PFSK-1 (cell line): ENCODE data around the gene MARCHF3.

Source experiments
- FOXP2 ChIP-seq: optimal IDR thresholded peaks from 2 replicates; pipeline ENCODE3; 2011; ENCODE audit warnings: borderline replicate concordance, control low read depth, inconsistent platforms; ENCODE audit not compliant: insufficient read depth; ENCODE audit errors: extremely low read length, extremely low read depth
- POLR2AphosphoS5 ChIP-seq: IDR thresholded peaks from 2 replicates; pipeline ENCODE4 v1.6.1; 2012; ENCODE audit warnings: low read depth, mild to moderate bottlenecking, control low read depth, low read length, moderate library complexity
- SIN3A ChIP-seq: IDR thresholded peaks from 2 replicates; pipeline ENCODE4 v1.6.1; 2012; ENCODE audit warnings: mild to moderate bottlenecking, low read length, moderate library complexity, borderline replicate concordance; ENCODE audit not compliant: insufficient read depth
- TAF1 ChIP-seq: IDR thresholded peaks from 2 replicates; pipeline ENCODE4 v1.6.1; 2012; ENCODE audit warnings: low read length, control low read depth, borderline replicate concordance; ENCODE audit not compliant: insufficient read depth
- TF ChIP-seq, protein P1 (sequence below), 2 experiments: IDR thresholded peaks; 2 replicates each; pipeline versions ENCODE4 v1.6.1 to v1.8.0; 2011 to 2012; ENCODE audit warnings: low read depth in 2 of 2, low read length in 2 of 2, control low read depth in 1 of 2, inconsistent platforms in 1 of 2, mild to moderate bottlenecking in 1 of 2, moderate library complexity in 1 of 2; ENCODE audit not compliant: insufficient read depth in 1 of 2

Gene MARCHF3

DNA sequence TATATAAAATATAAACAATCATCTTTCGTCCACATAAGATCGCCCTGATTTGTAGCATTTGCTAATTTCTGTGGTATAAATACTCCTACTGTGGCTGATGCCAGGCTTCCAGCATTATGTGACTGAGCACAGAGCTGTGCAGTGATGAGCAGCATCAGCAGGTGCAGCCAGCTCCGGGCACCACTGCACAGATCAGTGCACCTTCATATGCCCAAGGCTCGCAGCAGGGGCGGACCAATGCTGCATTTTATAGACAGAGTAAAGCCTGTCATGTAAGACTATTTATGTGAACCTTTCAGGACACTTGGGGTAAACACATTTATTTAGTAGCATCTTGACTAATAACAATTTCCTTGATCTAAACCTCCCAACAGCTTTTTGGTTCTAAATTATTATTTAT, 200.3 kb downstream of the MARCHF3 start:
- TF ChIP-seq POLR2AphosphoS5: no peak
- TF ChIP-seq SIN3A: no peak
- TF ChIP-seq FOXP2: no peak
- TF ChIP-seq TAF1: no peak
- TF ChIP-seq, protein P1, sequence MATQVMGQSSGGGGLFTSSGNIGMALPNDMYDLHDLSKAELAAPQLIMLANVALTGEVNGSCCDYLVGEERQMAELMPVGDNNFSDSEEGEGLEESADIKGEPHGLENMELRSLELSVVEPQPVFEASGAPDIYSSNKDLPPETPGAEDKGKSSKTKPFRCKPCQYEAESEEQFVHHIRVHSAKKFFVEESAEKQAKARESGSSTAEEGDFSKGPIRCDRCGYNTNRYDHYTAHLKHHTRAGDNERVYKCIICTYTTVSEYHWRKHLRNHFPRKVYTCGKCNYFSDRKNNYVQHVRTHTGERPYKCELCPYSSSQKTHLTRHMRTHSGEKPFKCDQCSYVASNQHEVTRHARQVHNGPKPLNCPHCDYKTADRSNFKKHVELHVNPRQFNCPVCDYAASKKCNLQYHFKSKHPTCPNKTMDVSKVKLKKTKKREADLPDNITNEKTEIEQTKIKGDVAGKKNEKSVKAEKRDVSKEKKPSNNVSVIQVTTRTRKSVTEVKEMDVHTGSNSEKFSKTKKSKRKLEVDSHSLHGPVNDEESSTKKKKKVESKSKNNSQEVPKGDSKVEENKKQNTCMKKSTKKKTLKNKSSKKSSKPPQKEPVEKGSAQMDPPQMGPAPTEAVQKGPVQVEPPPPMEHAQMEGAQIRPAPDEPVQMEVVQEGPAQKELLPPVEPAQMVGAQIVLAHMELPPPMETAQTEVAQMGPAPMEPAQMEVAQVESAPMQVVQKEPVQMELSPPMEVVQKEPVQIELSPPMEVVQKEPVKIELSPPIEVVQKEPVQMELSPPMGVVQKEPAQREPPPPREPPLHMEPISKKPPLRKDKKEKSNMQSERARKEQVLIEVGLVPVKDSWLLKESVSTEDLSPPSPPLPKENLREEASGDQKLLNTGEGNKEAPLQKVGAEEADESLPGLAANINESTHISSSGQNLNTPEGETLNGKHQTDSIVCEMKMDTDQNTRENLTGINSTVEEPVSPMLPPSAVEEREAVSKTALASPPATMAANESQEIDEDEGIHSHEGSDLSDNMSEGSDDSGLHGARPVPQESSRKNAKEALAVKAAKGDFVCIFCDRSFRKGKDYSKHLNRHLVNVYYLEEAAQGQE (IDR thresholded peaks at IDR 0.05; ENCODE audit: insufficient read depth in 1 of 2, low read depth in 2 of 2, low read length in 2 of 2): no peak

DNA sequence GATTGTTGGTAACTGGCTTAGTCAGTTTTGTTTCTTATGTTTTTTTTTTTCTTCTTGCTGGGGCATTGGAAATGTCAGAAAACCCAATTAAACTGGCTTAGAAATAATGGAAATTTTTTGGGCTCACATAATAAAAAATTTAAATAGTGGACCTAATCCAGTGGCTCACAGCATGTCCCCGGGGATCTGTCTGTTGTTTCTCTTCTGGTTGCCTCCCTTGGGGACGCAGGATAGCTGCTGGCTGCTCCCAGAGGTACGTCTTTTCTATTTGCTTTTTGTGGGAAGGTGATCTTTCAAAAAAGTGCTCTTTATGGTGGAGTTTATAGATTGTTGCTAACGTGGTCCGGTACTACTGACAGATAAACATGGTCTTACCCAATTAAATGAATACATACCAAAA, 201.3 kb downstream of the MARCHF3 start:
- TF ChIP-seq TAF1: no peak
- no peak for TF ChIP-seq POLR2AphosphoS5
- TF ChIP-seq SIN3A: no peak
- TF ChIP-seq, protein P1 (IDR thresholded peaks at IDR 0.05; ENCODE audit: insufficient read depth in 1 of 2, low read depth in 2 of 2, low read length in 2 of 2): no peak
- TF ChIP-seq FOXP2: no peak

DNA sequence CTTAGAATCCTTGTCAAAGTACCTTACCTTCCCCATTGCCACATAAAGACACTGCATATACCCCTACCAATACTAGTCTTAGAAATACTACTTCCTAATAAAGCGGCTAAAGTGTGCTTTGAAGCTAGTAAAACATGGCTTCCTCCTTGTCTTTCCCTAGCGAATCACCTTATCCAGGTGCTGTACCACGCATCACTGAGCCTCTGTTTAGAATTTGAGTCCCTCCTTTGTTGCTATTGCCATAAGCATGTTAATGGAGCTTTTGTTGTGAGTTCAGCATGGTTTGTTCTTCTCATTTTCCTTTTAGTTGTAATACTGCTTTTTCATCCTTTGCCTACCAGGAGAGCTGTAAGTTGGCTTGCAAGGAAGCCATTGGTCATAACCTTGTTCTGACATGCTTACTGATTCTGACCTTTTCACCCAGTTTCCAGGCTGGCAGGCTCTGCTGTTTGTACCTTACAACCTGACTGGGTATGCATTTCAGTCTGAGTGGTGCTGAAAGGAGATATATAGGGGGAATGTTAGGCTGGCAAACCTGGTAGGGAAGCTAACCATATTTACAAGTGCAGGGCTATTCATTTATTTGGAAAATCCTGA, 203.6 kb downstream of the MARCHF3 start:
- TF ChIP-seq, protein P1 (IDR thresholded peaks at IDR 0.05; ENCODE audit: insufficient read depth in 1 of 2, low read depth in 2 of 2, low read length in 2 of 2): no peak
- TF ChIP-seq TAF1 (no peak), POLR2AphosphoS5 (no peak), SIN3A (no peak), FOXP2 (no peak)

DNA sequence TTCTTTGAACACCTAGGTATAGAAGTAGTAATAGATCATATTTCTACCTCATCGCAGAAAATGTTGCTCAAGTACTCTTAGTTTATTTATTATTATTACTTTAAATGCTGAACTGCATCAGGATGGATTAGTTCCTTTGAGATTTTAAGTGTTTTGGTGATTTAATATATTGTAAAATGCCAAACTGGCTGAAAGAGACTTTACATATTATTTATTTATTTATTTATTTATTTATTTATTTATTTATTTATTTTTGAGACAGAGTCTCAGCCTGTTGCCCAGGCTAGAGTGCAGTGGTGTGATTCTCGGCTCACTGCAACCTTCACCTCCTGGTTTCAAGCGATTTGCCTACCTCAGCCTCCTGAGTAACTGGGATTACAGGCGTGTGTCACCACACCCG, 211.1 kb downstream of the MARCHF3 start:
- TF ChIP-seq TAF1 (no peak), SIN3A (no peak), FOXP2 (no peak), POLR2AphosphoS5 (no peak)
- TF ChIP-seq, protein P1 (IDR thresholded peaks at IDR 0.05; ENCODE audit: insufficient read depth in 1 of 2, low read depth in 2 of 2, low read length in 2 of 2): no peak

DNA sequence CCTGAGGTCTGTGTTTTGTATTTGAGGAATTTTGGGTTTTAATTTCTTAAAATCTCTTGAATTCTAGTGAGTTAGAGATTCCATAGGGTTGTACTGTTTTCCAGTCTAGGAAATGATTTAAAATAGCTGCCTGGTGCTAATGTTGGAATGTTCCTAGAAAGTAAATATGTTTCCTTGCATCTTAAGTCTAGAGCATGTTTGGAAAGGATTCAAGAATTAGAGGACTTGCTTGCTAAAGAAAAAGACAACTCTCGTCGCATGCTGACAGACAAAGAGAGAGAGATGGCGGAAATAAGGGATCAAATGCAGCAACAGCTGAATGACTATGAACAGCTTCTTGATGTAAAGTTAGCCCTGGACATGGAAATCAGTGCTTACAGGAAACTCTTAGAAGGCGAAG, 211.6 kb downstream of the MARCHF3 start:
- TF ChIP-seq FOXP2: no peak
- TF ChIP-seq TAF1: no peak
- no peak for TF ChIP-seq POLR2AphosphoS5
- no peak for TF ChIP-seq SIN3A
- TF ChIP-seq, protein P1 (IDR thresholded peaks at IDR 0.05; ENCODE audit: insufficient read depth in 1 of 2, low read depth in 2 of 2, low read length in 2 of 2): no peak
